ENCODE results near the gene MMP14.
"Not testable (repeated sequence)": the region's sequence is repeated elsewhere in the genome, so short reads cannot be mapped to it uniquely, and the experiment has no call there.

MMP14 gene

DNA sequence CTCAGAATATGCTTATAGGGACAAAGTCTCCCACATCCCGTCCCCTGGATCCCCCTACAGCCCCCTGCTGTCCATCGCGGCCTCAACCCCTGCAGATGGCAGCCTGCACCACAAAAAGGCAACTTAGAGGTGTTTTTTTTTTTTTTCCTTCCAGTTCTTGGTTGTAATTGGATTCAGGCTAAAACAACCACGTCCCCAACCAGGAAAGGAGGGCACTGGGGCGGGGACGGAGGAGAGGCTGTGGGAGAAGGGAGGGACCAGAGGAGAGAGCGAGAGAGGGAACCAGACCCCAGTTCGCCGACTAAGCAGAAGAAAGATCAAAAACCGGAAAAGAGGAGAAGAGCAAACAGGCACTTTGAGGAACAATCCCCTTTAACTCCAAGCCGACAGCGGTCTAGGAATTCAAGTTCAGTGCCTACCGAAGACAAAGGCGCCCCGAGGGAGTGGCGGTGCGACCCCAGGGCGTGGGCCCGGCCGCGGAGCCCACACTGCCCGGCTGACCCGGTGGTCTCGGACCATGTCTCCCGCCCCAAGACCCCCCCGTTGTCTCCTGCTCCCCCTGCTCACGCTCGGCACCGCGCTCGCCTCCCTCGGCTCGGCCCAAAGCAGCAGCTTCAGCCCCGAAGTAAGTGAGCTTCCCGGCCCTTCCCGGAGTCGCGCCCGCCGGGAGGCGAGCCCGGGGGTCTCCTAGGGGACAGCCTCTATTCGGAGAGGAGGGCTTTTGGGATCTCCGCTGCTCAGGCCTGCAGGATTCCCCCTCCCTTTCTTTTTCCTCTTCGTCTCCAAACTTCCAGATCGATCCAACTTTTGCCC is at the start of gene MMP14:
Gene MMP14, plus strand, starts transcription at position 285 of the 813 bp plus-strand sequence. Its CDS starts 233 bp downstream, at position 518.
- DNase-seq = no peak

DNA sequence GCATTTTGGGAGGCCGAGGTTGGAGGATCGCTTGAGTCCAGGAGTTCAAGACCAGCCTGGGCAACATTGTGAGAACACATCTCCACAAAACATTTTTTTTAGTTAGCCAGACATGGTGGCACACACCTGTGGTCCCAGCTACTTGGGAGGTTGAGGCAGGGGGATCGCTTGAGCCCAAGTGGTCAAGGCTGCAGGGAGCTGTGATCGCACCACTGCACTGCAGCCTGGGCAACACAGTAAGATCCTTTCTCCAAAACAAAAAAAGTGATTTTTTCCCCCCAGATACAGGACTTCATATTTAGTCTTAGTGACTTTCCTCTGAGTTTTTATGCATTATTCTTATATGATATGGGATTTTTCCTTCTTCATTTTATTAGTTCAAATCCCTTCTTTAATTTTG is 49.7 kb upstream of the MMP14 start:
- no peak for DNase-seq

DNA sequence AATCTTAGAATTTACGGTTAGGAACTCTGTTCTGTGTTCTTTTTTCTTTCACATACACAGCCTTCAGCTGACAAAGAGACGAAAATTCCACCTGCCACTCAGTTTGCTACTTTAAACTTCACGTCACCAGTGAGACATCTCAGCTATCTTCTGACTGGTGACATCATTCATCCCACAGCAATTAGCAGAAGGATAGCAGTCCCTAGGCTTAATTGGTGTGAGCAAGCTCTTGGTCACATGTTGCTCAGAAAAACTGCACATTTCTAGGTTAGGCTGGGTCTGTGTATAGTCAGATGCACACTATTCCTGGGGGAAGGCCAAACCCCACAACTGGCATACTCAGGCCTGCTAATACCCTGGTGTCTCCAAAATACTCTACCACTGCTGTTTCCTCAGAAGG is 45.1 kb upstream of the MMP14 start:
- no peak for DNase-seq

DNA sequence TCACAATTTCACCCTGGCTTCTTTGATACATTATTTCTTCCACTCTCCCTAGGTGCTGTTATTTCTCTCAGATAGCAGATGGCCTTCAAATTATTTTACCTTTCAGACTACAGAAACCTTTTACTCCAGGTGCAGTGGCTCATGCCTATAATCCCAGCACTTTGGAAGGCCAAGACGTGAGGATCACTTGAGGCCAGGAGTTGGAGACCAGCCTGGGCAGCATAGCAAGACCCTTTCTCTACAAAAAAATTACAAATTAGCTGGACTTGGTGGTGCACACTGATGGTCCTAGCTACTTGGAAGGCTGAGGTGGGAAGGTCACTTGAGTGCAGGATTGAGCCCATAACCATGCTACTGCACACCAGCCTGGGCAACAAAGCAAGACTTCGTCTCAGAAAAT is 44.2 kb upstream of the MMP14 start:
- DNase-seq = no peak

DNA sequence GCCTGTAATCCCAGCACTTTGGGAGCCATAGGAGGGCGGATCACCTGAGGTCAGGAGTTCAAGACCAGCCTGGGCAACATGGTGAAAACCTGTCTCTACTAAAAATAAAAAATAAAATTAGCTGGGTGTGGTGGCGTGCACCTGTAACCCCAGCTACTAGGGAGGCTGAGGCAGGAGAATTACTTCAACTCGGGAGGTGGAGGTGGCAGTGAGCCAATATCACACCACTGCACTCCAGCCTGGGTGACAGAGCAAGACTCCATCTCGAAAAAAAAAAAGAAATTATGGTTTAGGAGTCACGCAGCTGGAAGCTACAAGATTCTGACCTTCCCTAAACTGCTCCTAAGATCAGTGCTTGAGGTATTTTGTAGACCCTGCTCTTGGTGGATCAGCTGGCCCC is 42.8 kb upstream of the MMP14 start:
- not testable (repeated sequence) for DNase-seq

DNA sequence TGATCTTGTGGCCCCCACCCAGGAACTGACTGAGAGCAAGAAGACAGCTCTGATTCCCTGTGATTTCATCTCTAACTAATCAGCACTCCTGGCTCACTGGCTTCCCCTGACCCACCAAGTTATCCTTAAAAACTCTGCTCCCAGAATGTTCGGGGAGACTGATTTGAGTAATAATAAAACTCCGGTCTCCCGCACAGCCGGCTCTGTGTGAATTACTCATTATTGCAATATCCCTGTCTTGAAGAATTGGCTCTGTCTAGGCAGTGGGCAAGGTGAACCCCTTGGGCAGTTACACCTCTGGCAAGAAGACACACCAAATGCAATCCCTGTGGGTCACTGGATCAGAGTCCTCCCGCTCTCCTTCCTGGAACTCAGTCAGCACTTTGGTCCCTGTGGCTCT is 42.4 kb upstream of the MMP14 start:
- no peak for DNase-seq

DNA sequence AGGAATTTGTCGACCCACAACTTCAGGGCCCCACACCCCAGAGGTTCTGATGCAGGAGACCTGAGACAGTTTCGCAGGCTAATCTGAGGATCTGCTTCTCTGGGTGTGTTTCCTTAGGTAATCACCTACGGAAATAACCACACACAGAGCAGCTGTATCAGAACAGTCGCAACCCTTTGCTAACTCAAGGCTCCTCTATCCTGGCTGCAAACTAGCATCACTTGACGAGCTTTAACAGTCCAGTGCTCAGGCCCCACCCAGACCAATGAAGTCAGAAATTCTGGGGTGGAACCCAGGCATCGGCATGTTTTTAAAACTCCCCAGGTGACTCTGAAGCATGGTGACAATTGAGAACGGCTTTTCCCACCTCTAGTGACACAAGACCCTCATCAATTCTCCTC is 41.8 kb upstream of the MMP14 start:
- DNase-seq = no peak

DNA sequence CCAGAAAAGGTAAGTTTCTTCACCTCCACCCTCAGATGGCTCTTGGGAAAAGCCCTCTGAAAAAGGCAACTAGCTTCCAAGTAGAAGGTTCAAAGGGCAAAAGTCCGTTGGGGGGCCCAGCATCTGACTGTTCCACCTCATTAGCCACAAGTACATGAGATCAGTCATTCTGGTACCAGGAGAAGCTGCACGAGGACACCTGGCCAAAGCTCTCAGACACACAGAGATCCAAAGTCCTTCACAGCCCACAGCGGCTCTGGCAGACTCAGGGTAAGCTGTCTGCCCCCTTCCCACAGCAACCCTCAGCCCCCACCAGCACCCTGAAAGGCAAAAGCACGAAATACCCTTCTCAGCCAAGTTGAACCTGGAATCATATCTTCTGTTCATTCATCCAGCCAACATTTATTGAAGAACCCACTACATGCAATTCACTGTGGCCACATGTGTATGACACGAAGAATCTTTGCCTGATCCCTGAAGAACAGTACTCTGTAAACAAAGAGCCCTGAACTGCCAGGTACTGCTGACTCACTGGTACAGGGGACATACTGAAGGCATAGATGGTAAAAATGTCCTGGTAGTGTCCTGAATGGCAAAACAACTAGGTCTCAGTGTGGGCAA is 40.2 kb upstream of the MMP14 start:
- DNase-seq = no peak

DNA sequence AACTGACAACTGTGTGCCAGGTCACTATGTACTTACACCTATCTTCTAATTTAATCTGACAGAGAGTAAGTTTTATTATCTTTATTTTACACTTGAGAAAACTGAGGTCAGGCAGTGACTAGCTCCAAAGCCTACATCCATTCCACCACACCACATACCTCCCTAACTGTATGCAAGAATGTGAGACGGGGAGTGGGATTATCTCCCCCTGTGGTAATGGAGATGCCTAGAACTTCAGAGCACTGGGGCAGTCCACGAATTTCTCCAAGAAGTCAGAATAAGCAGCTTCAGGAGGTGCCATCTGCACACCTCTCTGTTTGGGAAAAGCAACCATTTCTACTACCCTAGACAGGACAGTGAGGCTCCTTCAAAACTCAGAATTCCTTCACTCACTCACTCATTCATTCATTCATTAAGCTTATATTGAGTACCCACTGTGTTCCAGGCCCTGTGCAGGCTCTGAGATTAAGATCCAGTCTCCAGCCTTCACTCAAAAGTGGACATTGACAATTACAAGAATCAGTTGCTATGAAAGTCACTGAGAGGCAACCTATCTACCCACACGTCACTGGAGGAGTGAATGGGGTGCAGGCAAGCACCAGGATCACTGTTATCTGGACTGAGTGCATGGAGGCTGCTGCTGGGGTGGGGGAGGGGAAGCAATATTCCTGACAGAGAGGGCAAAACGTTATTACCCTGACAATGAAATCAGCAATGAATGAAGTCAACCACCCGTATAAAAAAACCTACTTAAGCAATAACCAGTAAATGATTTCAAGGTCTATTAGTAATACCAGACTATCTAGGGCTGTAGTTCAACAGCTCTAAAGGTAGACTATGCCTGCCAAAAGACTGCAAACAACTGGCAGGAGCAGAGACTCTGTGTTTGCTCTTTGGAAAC is 39.1 kb upstream of the MMP14 start:
- no peak for DNase-seq

DNA sequence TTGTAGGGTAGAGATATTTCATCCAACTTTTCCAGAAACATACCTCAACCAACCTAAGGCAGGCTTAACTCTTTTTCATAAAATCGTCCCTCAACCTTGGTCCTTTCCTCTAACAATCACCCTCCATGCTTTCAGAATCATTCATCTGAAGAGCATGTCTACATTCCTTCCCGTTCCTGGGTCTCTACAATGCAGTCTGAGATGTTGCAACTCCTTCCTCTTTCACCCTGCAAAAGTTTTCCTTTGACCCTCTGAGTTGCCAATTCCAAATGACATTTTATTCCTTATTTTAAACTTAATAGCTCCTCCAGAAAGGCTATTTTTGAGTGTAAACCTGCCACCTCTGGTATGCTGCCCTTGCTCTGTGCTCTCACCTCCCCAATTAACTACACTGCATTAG is 37.9 kb upstream of the MMP14 start:
- DNase-seq = no peak

DNA sequence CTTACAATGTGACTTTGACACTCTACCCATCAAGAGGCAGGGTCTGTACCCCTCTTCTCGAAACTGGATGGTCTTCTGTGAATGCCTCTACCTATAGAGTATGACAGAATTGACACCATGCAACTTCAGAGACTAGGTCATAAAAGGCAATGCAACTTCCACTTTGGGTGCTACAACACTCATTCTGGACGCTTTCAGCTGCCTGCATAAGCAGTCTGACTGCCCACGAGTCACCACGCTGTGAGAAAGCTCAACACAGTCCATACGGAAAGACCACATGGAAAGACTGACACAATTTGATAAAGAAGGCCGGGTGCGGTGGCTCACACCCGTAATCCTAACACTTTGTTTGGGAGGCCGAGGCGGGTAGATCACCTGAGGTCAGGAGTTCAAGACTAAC is 36.0 kb upstream of the MMP14 start:
- no peak for DNase-seq

DNA sequence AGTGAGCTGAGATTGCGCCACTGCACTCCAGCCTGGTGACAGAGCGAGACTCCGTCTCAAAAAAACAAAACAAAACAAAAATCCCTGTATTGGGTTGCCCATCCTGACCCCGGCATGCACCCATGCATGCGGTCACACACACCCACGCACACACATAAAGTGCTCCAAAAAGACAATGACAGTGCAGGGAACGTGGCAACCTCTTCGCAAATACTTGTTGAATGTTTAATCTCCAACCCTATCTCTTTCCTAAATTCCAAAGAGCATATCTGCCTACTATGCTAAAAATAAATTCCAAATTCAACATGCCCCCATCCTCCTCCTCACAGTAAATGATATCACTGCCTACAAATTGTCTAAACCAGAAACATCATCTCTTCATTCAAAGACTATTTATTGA is 34.7 kb upstream of the MMP14 start:
- no peak for DNase-seq

DNA sequence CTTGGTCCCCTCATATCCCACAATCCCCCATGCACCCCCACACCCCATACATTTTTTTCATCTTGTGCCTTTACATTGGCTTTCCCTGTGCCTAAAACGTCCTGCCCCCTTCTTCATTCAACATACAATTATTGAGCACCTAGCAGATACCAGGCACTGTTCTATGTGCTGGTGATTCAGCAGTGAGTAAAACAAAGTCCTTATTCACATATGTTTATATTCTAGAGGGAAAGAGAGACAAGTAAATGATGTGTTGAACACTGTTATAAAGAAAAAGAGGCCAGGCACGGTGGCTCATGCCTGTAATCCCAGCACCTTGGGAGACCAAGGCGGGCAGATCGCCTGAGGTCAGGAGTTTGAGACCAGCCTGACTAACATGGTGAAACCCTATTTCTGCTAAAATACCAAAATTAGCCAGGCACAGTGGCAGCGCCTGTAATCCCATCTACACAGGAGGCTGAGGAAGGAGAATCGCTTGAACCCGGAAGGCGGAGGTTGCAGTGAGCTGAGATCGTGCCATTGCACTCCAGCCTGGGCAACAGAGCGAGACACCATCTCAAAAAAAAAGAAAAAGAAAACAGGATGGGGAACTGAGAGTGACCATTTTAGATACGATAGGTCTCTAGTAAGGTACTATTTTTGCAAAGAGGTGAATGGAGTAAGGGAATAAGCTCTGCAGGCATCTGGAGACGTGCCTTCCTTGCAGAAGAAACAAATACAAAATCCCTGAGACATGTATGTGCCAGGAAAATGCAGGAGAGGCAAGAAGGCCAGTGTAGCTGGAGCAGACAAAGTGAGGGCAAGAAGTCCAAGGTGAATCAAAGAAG is 33.3 kb upstream of the MMP14 start:
- DNase-seq = no peak

DNA sequence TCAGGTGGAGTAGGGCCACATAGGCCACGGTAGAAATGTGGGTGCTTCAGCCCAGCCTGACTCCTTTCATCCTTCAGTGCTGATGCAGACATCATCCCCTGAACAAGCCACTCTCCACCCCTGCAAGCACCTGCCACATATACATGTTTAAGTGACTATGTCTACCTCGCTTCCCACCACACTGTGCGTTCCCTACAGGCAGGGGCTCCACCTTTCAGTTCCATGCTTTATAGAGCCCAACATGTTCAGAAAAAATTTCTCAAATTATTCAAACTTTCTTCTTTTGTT is 32.8 kb upstream of the MMP14 start:
- no peak for DNase-seq

DNA sequence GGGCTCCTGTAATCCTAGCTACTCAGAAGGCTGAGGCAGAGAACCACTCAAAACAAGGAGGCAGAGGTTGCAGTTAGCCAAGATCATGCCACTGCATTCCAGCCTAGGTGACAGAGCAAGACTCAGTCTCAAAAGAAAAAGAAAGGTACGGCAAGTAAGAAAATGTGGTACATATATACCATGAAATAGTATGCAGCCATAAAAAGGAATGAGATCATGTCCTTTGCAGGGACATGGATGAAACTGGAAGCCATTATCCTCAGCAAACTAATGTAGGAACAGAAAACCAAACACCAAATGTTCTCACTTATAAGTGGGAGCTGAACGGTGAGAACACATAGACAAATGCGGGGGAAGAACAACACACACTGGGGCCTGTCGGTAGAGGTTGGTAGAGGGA is 31.1 kb upstream of the MMP14 start:
- not testable (repeated sequence) for DNase-seq

DNA sequence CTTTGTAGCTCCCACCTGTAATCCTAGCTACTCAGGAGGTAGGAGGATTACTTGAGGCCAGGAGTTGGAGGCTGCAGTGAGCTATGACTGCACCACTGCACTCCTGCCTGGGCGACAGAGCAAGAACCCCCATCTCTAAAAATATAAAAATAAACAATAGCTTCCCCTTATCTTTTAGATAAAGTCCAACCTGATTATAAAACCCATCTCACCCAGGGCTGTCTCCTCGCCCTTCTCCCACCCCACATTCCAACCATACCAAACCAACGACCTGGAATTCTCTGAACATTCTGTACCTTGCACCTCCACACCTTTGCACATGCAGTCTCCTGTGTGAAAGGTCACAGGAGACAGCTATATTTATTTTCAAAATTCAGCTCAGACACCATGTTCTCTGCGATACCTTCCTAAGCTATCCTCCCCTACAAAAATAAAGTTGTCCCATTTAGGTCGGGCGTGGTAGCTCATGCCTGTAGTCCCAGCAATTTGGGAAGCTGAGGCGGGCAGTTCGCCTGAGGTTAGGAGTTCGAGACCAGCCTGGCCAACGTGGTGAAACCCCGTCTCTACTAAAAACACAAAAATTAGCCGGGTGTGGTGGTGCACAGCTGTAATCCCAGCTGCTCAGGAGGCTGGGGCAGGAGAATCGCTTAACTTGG is 28.8 kb upstream of the MMP14 start:
- no peak for DNase-seq

DNA sequence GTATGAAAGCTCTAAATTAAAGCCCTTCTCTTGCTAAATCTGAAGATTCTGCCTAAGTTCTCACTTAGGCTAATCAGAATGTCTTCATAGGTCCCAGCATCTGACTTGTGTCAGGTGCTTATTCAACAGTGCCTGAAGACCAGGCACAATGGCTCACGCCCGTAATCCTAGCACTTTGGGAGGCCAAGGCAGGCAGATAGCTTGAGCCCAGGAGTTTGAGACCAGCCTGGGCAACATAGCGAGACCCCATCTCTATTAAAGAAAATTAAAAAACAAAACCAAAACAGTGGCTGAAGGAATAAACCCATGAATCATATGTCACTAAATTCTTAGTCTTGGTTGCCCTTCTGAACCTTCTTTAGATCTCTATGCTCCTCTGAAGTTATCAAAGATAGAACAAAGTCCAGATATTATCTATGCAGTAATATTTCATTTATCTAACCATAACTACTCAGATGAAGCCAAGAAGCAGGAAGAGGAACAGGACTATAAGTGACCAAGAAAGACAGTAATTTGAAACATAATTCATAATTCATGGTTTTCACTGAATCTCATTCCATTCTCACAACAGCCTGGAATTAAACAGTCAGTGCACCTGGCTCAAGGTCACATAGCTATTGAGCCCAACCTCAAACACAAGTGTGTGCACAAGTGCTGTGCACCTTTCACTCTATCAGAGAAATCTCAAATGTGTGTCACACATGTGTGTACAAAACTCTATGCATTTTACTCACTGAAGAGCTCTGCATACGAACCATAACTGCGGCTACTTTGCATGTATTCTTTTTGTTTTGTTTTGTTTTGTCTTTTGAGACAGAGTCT is 27.8 kb upstream of the MMP14 start:
- DNase-seq = no peak

DNA sequence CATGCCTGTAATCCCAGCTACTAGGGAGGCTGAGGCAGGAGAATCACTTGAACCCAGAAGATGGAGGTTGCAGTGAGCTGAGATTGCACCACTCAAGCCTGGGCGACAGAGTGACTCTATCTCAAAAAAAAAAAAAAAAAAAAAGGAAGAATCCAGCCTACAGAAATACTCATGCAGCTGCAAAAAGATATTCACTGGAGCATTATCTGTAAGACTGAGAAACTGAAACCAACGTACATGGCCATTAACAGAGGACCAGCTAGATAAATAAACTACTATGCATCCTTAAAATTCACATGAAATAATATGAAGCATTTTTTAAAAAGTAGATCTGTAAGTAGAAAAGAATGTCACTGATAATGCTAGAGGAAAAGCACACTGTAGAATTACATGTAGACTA is 24.7 kb upstream of the MMP14 start:
- no peak for DNase-seq

DNA sequence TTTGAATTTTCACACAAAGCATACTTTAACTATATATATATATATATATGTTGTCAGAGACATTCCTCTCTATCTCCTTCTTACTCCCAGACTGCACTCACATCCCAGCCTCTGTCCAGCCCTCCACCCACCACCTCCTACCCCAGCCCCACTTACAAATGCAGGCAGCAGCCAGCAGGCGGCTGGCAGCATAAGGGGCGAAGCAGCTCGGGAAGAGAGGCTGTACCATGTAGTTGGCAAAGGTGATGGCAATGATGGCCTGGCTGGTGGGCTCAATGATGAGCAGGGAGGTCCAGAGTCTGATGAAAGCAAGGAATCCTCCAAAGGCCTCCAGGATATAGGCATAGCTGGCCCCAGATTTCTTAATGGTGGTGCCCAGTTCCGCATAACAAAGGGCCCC is 23.6 kb upstream of the MMP14 start:
- DNase-seq = no peak

DNA sequence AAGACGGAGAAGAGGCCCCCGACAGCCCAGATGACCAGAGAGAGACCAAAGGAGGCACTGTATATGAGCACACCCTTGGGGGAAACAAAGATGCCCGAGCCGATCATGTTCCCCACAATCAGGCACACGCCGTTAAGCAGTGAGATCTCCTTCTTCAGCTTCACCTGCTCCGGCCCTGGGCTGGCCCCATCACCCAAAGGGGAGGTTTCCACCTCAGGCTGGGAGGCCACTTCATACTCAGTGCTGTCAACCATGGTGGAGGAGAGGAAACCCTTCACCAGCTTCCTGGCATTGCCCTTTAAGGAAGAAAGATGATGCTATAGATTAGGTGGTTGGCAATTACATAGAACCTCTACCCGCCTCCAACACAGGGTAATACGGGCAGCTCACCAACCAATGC is 23.2 kb upstream of the MMP14 start:
- no peak for DNase-seq

DNA sequence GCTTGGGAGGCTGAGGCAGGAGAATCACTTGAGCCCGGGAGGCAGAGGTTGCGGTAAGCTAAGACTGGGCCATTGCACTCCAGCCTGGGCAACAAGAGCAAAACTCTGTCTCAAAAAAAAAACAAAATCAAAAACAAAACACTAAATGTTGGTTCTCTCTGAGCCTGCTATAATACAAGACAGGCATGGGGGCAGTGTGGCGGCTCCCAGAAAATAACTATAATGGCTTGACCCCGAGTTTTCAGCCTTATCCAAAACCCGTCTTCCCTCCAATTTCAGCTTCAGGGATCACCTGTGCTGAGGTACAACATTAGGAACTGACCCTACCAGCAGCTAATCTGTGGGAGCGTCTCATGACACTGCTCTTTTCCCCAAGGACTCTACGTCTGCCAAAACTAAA is 22.0 kb upstream of the MMP14 start:
- DNase-seq = no peak

All from activated CD4-positive, alpha-beta T cell treated with anti-CD3 and anti-CD28 coated beads, Interleukin-2, amount 50 U/mL, for 48 hours (primary cell).